AG09319 (cell line): ENCODE results near the gene GIPC3.

Experiments used
- DNase-seq: peaks from one replicate; pipeline ENCODE4 v3.0.0-alpha.2; 2010; ENCODE audit warnings: low read depth; ENCODE audit errors: extremely low read depth
- TF ChIP-seq, protein P1 (sequence below): IDR thresholded peaks from 2 replicates; pipeline ENCODE4 v1.5.1; 2011; ENCODE audit warnings: low read depth, mild to moderate bottlenecking, inconsistent platforms, low read length, moderate library complexity

Gene GIPC3

DNA sequence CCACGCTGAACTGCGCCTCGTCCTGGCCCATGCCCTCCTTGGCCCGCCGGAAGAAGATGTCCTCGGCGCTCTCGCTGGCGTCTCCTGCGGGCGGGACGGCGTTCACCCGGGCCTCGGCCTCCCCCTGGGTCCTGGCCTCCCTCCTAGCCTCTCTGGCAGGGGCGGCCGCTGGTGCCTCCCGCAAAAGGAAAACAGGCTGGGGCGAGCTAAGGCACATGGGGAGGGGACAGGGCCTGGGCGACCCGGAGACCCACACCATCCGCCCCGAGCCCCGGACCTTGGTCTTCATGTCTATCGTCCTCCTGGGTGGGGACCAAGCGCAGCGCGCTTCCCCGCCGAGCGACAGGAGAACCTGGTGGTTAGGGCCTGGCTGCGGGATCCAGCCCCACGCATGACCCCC lies 27.1 kb downstream of the GIPC3 start:
- TF ChIP-seq, protein P1, sequence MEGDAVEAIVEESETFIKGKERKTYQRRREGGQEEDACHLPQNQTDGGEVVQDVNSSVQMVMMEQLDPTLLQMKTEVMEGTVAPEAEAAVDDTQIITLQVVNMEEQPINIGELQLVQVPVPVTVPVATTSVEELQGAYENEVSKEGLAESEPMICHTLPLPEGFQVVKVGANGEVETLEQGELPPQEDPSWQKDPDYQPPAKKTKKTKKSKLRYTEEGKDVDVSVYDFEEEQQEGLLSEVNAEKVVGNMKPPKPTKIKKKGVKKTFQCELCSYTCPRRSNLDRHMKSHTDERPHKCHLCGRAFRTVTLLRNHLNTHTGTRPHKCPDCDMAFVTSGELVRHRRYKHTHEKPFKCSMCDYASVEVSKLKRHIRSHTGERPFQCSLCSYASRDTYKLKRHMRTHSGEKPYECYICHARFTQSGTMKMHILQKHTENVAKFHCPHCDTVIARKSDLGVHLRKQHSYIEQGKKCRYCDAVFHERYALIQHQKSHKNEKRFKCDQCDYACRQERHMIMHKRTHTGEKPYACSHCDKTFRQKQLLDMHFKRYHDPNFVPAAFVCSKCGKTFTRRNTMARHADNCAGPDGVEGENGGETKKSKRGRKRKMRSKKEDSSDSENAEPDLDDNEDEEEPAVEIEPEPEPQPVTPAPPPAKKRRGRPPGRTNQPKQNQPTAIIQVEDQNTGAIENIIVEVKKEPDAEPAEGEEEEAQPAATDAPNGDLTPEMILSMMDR = no peak
- no peak for DNase-seq

DNA sequence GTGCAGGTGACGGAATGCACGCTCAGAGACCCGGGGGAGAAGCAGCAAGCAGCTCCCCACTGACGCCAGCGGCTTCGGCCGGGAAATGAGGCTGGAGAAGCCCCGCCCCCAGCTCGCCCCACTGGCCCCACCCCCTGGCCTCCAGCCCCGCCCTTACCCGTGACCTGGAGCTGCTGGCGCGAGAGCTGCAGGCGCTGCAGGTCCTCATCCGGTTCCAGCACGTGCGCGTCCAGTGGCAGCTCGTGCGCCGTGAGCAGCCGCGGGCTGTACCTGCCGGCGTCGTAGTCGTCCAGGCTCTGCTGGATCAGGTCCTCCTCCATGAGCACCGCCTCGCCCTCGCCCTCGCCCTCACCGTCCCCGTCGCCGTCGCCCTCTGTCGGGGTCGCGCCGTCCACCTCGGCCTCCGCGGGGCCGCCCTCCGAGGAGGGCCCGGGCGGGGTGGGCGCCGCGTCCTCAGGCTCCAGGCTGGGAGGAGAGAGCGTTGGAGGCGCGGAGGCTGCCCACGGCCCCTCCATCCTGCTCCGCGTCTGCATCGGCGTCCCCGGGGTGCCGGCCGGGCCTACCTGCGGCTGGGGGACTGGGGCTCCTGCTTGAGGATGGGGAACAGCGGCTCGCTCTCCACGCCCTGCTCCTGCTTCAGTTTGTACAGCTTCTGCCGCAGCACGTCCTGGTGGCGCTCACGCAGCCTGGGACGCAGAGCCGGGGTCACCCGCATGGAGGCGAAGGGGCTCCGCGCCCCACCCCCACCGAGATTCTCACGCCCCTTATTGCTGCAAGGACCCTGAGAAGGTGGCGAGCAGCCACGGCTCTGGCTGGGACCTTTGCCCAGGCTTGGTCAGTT lies 27.8 kb downstream of the GIPC3 start:
- TF ChIP-seq, protein P1 = no peak
- DNase-seq = no peak

DNA sequence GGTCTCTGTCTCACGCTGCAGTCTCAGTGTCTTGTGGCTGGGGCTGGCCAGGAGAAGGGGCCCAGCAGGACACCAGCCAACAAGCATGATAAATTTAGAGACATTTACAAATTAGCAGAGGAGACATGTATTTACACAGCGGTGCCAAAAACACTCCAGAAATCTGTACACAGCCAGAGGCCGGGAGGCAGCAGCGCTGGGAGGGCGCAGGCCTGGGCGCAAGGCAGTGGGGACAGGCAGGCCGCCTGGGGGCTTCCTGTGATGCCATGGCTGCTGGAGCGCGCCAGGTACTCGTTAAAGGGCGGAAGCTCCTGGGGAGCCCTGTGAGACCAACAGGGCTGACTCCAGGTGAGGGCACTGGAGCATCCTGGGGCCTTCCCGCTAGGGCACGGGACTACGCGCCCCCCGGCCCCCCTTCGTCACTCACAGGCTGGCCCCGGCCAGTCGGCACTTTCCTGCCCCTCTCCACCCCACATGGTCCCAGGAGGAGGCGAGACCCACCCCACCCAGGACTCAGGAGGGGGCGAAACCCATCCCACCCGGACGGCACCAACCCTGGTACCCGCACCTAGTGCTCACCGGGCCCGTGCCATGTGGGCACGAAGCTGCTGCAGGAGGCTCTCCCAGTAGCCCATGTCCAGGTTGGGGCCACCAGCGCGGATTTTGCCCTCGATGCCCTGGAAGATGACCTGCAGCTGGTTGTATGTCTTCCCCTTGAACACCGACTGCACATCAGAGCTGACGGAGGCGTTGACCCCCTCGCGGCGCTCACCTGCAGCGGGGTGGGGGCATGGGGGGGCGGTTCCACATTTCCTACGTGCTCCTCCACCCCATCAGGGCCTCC lies 28.8 kb downstream of the GIPC3 start:
- TF ChIP-seq, protein P1 = no peak
- DNase-seq = no peak

DNA sequence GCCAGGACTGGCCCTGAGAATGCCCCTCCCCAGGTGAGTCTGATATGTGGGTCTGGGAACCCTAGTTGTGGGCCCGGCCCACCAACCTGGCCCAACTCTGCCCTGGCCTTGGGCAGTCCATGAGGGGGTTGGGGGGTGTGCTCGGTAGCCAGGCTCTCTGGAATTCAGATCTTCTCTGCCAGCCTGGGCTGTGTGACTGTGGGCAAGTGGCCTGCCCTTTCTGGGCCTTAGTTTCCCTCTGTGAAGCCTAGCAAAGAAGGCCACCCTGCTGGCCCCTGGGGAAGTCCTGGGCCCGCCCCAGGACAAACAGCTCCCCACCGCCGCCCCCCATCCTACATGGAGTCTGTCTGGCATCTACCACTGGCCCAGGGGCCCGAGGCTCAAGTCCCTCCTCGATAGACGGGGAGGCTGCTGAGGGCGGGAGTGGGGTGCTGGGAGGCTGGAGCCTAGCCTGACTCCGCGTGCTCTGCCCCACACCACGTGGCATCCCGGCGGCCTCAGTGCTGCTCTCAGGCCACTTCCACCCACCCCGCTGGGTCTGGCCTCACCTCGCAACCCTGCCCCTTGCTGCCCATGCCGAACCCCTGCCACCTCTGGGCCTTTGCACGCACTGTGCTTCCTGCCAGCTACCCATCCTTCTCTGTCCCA lies 29.7 kb downstream of the GIPC3 start:
- TF ChIP-seq, protein P1 = no peak
- DNase-seq = no peak

DNA sequence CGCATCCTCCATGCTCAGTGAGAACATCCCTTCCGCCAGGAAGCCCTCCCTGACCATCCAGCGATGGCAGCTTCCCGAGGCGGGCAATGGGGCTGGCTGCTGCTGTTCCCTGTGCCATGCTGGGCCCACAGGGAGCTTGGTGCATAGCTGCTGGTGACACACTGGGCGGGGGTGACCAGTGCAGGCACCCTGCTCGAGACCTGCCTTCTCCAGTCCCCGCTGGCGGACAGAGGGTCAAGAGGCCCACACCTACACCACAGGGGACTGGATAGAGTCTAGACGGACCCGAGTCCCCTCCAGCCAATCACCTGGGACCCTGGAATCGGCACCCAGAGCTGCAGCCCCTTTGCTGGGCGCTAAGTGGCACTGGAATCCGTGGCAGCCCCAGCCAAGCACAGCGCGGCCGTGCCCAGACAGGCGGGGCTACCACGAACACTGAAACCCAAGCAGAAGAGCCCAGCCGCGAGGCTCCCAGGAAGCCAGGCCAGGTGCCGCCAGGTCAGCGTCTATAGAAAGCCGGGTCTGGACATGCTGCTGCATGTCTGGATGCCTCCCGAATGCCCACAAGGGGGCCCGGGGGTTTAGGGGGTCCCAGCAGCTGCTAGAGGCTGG lies 30.4 kb downstream of the GIPC3 start:
- TF ChIP-seq, protein P1 = no peak

DNA sequence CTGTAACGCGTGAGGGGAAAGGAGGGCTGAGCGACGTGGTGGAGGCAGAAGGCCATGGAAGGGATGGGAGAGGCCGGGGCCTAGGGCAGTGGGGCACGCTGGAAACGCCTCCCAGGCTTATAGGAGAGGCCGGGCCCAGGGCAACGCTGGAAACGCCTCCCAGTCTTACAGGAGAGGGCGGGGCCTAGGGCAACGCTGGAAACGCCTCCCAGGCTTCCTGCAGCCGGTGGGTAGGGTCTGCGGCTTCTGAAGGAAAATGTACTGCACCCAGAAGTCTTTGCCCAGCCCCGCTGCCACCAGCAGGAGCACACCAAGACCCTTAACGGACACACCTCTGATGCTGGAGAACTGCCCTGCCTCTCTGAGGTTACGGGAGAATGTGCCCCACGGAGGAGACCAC lies 32.2 kb downstream of the GIPC3 start:
- DNase-seq = no peak
- TF ChIP-seq, protein P1 = no peak

More for the DNA sequence above, 30.4 kb downstream of the GIPC3 start:
- DNase-seq = no peak
